OCI-LY3 (cell line): Measurements from ENCODE around the gene ITIH3.

Experiments
- H2AFZ ChIP-seq: fragments of 200-600, 300-600 bp; shearing (Covaris generic); 2 replicates; pipeline ENCODE4 v1.6.0; 2014; ENCODE audit warnings: antibody characterized with exemption, low read depth, low read length
- H3K27ac ChIP-seq: fragments of 200-600, 300-600 bp; sonication (generic); 2 replicates; pipeline ENCODE4 v1.5.1; 2014; ENCODE audit warnings: mild to moderate bottlenecking, low read length, moderate library complexity, mixed read lengths
- H3K27me3 ChIP-seq: fragments of 200-600, 300-600 bp; sonication (generic); 2 replicates; pipeline ENCODE4 v1.6.1; 2014; ENCODE audit warnings: low read depth, low read length, mixed read lengths
- H3K36me3 ChIP-seq: fragments of 200-600, 300-600 bp; sonication (generic); replicated peaks from 2 replicates; pipeline ENCODE3; 2014; ENCODE audit warnings: low read depth, low read length, mixed read lengths
- H3K4me1 ChIP-seq: fragments of 300-600, 200-600 bp; sonication (generic); 2 replicates; pipeline ENCODE4 v1.6.1; 2014; ENCODE audit warnings: low read length, mixed read lengths
- H3K4me2 ChIP-seq: fragments of 200-600, 300-600 bp; sonication (generic); 2 replicates; pipeline ENCODE4 v1.6.1; 2014; ENCODE audit warnings: low read length, mixed read lengths
- H3K4me3 ChIP-seq: fragments of 300-600, 200-600 bp; sonication (generic); 2 replicates; pipeline ENCODE4 v1.5.1; 2014; ENCODE audit warnings: antibody characterized with exemption, mild to moderate bottlenecking, low read length, moderate library complexity
- H3K79me2 ChIP-seq: fragments of 300-600, 200-600 bp; shearing (Covaris generic); 2 replicates; pipeline ENCODE4 v1.6.1; 2014; ENCODE audit warnings: mild to moderate bottlenecking, low read length, mixed read lengths
- H3K9ac ChIP-seq: fragments of 300-600, 200-600 bp; shearing (Covaris generic); 2 replicates; pipeline ENCODE4 v1.6.0; 2014; ENCODE audit warnings: mild to moderate bottlenecking, low read length, moderate library complexity
- H3K9me3 ChIP-seq: fragments of 200-600, 300-600 bp; shearing (Covaris generic); 2 replicates; pipeline ENCODE4 v1.6.1; 2014; ENCODE audit warnings: low read length, mixed read lengths; ENCODE audit not compliant: insufficient read depth
- H4K20me1 ChIP-seq: fragments of 200-600, 300-600 bp; sonication (generic); 2 replicates; pipeline ENCODE4 v1.6.1; 2016; ENCODE audit warnings: low read length, mixed read lengths; ENCODE audit not compliant: insufficient read depth
- EZH2phosphoT487 ChIP-seq: fragments of 200-600 bp; shearing (Covaris generic); IDR thresholded peaks from 2 replicates; pipeline ENCODE4 v1.6.1; 2018; ENCODE audit warnings: antibody characterized with exemption, mixed run types, low read depth
- TF ChIP-seq, protein P1 (sequence below): fragments of 200-600, 300-600 bp; sonication (generic); IDR thresholded peaks from 2 replicates; pipeline ENCODE4 v1.5.1; 2014; ENCODE audit warnings: antibody characterized with exemption, low read length, low read depth

The ITIH3 gene

DNA sequence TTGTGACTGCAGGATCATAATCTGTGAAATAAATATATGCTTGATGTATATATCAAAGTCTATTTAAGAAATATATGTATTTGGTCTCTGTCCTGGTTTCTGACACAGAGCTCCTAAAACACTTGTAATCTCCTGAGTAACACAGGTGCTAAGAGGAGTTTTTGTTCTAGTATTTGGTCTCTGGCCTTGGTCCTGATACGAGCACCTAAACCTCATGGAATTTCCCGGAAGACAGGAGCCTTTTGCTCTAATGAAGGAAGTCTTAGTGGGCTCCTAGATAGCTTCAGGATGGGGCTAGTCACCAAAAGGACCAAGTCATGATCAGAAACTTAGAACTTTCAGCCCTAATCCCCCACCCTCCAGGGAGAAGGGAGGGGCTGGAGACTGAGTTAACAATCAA lies 59.4 kb downstream of the ITIH3 start:
- no peak overlapping the region for H3K4me3 ChIP-seq
- H3K36me3 ChIP-seq = no peaks in the 10 kb centered on the region
- no peaks in the 10 kb centered on the region for H3K9me3 ChIP-seq
- no peak overlapping the region for H2AFZ ChIP-seq
- TF ChIP-seq, protein P1, sequence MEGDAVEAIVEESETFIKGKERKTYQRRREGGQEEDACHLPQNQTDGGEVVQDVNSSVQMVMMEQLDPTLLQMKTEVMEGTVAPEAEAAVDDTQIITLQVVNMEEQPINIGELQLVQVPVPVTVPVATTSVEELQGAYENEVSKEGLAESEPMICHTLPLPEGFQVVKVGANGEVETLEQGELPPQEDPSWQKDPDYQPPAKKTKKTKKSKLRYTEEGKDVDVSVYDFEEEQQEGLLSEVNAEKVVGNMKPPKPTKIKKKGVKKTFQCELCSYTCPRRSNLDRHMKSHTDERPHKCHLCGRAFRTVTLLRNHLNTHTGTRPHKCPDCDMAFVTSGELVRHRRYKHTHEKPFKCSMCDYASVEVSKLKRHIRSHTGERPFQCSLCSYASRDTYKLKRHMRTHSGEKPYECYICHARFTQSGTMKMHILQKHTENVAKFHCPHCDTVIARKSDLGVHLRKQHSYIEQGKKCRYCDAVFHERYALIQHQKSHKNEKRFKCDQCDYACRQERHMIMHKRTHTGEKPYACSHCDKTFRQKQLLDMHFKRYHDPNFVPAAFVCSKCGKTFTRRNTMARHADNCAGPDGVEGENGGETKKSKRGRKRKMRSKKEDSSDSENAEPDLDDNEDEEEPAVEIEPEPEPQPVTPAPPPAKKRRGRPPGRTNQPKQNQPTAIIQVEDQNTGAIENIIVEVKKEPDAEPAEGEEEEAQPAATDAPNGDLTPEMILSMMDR = no peak
- TF ChIP-seq EZH2phosphoT487 = no peak
- H3K27me3 ChIP-seq = no peaks in the 10 kb centered on the region
- H3K4me1 ChIP-seq = peaks cover 7% of the 10 kb centered on the region
- H3K4me2 ChIP-seq = no peak overlapping the region
- H3K79me2 ChIP-seq = no peaks in the 10 kb centered on the region
- H3K9ac ChIP-seq = no peak overlapping the region
- no peak overlapping the region for H3K27ac ChIP-seq
- H4K20me1 ChIP-seq = no peaks in the 10 kb centered on the region

GRCh38 chr3:52856666-52857065 lies 62.1 kb downstream of the ITIH3 start:
- H3K4me2 ChIP-seq = peak overlapping the region; percentile 26; the same call in 1 of the 2 replicates
- H3K27ac ChIP-seq = no peak overlapping the region
- H3K9me3 ChIP-seq = no peaks in the 10 kb centered on the region
- H3K36me3 ChIP-seq = no peaks in the 10 kb centered on the region
- H3K4me3 ChIP-seq = no peak overlapping the region
- peaks cover 7% of the 10 kb centered on the region for H3K4me1 ChIP-seq
- no peaks in the 10 kb centered on the region for H3K27me3 ChIP-seq
- no peak for TF ChIP-seq EZH2phosphoT487
- TF ChIP-seq, protein P1 = no peak
- H2AFZ ChIP-seq = no peak overlapping the region
- no peaks in the 10 kb centered on the region for H4K20me1 ChIP-seq
- H3K9ac ChIP-seq = no peak overlapping the region
- H3K79me2 ChIP-seq = no peaks in the 10 kb centered on the region

DNA sequence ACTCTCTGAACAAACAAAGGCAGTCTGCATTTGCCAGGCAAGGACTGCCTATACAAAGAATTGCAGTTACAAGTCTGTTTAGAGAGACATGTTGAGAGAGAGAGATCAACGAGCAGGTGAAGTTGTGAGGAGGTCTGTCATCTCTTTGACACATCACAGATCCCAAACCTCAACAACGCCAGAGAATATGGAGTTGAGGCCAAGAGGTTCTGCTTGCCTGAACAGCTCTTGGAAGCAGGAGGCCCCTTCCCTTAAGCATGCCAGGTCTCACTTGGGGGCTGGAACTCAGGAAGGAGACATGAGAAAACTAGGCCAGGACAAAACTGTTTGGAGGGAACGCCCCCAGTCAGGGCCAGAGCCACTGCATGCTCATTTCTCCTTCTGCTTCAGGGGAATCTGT lies 62.5 kb downstream of the ITIH3 start:
- Histone ChIP-seq H3K36me3 (no peaks in the 10 kb centered on the region), H3K9ac (no peak overlapping the region), H3K27me3 (no peaks in the 10 kb centered on the region), H3K27ac (no peak overlapping the region), H3K79me2 (no peaks in the 10 kb centered on the region), H4K20me1 (no peaks in the 10 kb centered on the region), H3K4me3 (no peak overlapping the region), H3K9me3 (no peaks in the 10 kb centered on the region), H3K4me2 (no peak overlapping the region), H2AFZ (no peak overlapping the region), H3K4me1 (peaks cover 7% of the 10 kb centered on the region)
- TF ChIP-seq EZH2phosphoT487 = no peak
- TF ChIP-seq, protein P1 = no peak

GRCh38 chr3:52857864-52858263 lies 63.3 kb downstream of the ITIH3 start:
- Histone ChIP-seq H3K4me3 (no peak overlapping the region), H4K20me1 (no peaks in the 10 kb centered on the region), H3K36me3 (no peaks in the 10 kb centered on the region), H3K27me3 (no peaks in the 10 kb centered on the region), H3K9ac (no peak overlapping the region), H3K4me2 (no peak overlapping the region), H3K9me3 (no peaks in the 10 kb centered on the region), H3K79me2 (no peaks in the 10 kb centered on the region), H3K4me1 (peaks cover 7% of the 10 kb centered on the region), H3K27ac (no peak overlapping the region), H2AFZ (no peak overlapping the region)
- TF ChIP-seq, protein P1 = no peak
- TF ChIP-seq EZH2phosphoT487 = no peak
